HG03378 (cell line): Measurements from ENCODE around the gene SLC10A1.

Source experiments
- ATAC-seq: cut with Tn5 transposase; IDR thresholded peaks from one replicate; pipeline ENCODE4 v1.9.1; 2021; ENCODE audit warnings: mild to moderate bottlenecking, moderate library complexity; ENCODE audit not compliant: unreplicated experiment

Gene SLC10A1

GRCh38 chr14:69811227-69811867 lies 14.3 kb upstream of the SLC10A1 start:
- ATAC-seq = no peak

DNA sequence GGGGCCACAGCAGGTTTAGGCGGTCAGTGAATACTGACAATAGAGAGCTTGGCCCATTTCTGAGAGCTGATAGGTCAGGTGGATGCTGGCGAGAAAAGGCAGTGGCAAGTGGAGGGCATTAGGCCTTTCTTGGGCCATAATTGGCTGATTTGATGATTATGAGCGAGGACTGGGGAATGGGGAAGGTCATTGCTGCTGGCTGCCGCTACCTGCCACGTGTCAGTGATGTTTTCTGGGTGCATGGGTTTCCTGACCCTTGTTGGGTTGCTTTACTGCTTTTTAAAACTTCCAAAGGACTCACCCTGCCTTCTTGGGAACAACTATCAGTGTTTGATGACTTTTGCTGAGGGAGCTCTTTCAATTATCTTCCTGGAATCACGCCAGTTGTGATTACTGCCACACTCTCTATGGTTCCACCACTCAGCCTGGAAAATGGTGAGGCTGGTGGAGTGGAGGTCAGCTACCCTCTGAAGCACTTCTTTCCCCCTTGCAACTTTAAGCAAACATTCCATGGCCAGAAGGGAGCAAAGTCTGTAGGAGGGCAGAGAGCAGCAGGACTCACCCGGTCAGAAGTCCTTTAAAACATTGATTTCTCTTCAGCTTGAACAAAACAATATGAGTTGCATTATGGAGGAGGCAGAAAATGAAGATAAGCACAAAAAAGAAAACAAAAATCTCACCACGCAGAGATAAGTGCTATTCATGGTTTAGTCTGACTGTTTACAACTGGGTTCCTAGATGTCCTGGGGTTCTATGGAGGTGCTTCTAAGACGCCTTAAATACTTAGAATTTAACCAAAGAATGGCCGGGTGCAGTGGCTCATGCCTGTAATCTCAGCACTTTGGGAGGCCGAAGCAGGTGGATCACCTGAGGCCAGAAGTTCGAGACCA lies 12.1 kb upstream of the SLC10A1 start:
- ATAC-seq = no peak

- no peak for ATAC-seq
Observed at GRCh38 chr14:69807192-69807591, 10.2 kb upstream of the SLC10A1 start.

DNA sequence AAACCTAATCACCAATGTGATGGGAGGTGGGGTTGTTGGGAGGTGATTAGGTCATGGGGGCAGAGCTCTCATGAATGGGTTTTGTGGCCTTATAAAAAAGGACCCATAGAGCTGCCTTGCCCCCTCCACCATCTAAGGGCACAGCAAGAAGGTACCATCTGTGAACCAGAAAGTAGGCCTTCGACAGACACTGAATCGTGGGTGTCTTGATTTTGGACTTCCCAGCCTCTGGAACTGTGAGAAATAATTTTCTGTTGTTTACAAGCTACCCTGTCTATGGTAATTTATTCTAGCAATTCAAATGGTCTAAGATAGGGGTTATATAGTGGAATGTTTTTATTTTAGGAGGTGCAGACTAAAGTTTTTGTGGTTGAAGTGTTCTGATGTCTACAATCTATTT lies 7.9 kb upstream of the SLC10A1 start:
- no peak for ATAC-seq

DNA sequence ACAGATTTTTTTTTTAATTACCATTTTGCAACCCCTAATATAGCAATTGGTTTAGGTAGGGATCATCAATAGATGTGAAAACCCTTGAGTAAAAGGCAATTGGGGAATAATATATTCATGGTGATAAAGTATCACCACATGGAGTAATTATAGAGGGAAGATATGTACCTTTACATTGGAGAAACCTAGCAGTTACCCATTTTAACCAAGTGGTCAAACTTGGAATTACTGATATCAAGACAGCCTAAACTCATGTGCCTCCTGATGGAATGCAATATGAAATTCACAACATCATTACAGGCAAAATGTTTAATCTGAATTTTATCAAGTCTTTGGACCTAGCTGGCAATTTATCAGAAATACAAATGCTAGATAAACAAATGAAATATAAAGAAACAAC lies 6.7 kb upstream of the SLC10A1 start:
- ATAC-seq = no peak

- ATAC-seq = no peak
Observed at GRCh38 chr14:69798339-69798735, 1.3 kb upstream of the SLC10A1 start.

DNA sequence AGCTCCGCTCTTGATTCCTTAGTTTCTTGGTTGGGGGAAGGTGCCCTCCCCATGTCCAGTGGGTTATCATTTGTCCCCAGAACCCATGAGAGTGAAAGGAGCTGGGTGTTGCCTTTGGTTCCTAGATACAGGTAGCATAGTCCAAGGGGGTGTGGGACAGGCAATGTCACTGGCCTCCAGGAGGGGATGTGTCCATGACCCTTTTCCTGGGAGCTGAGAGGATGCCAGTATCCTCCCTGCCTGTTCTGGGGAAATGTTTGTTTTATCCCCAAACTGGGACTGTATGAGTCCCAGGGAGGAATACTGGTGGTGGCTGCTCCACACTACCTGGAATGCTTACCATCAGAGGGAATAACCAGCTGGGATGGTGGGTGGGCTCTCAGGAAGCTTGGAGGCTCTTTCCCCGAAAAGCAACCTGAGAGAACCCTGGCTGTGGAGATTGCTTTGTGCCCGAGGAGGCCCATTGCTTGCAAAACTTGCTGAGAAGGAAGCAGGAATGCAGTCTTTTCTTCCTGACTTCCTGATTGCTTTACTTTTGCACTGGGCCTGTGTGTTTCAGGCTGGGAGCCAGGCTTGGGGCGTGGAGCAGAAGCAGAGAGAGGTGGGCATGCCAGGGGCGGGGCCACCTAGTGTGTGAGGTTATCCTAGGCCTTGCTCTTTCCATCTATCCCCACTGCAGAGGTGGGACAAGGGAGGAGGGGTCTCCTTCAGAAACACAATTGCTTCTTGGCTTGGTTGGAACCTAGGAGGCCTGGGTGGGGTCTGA lies 715 bp upstream of the SLC10A1 start:
- no peak for ATAC-seq

DNA sequence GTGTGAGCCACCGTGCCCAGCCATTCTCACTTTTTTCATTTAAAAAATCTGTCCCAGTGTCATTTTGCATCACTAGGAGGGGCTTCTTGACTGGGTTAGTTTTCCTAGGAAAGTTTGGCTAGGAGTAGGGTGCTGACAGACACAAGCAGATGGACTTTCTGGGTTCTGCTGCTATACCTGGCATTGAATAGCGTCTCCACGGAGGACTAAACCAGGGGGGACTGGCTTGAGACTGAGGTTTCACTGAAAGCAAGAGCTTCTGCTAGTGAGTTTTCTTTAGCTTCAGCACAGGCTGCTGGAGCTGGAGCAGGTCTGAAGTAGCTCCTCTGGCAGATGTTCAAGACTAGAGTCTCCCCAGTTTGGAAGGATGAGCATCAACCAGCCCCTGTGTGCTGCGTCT lies 1.4 kb downstream of the SLC10A1 start:
- no peak for ATAC-seq

- no peak for ATAC-seq
Observed at GRCh38 chr14:69794791-69795190, 2.2 kb downstream of the SLC10A1 start.

GRCh38 chr14:69792887-69793421 lies 4.1 kb downstream of the SLC10A1 start:
- ATAC-seq = no peak

- no peak for ATAC-seq
Observed at GRCh38 chr14:69789118-69789640, 7.9 kb downstream of the SLC10A1 start.

GRCh38 chr14:69786603-69787002 lies 10.4 kb downstream of the SLC10A1 start:
- ATAC-seq = no peak

- no peak for ATAC-seq
Observed at GRCh38 chr14:69784942-69785341, 12.1 kb downstream of the SLC10A1 start.

DNA sequence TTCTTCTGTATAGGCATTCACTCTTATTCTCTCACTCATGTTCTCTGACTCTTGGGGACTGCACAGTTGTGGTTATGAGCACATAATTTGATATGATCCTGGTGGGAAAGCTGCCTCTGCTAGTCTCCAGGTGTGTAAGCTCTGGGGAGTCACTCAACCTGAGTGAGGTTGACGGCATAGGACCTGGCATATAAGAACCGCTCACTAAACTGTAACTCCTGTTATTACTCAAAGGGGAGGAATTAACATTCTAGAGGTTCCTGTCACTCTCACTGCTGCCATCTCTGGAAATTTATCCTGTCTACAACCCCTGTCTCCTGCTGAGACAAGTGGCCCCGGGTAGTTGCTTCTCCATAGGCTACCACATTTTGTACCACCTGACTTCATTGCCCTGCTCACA lies 16.1 kb downstream of the SLC10A1 start:
- no peak for ATAC-seq

- ATAC-seq = no peak
Observed at GRCh38 chr14:69780092-69780491, 16.9 kb downstream of the SLC10A1 start.

DNA sequence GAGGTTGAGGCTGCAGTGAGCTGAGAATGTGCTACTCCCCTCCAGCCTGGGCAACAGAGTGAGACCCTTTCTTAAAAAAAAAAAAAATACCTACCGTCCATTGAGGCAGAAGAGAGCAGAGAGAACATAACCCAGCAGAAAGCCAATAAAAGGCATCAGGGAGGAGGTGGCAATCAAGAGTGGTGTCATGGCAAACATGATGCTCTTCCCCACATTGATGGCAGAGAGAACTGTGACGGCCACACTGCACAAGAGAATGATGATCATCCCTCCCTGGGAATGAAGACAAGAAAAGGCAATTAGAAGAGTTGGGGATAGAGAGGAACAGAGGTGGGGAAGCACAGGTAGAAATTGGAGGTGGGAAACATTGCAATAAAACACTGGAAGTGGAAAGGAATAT lies 18.0 kb downstream of the SLC10A1 start:
- no peak for ATAC-seq

DNA sequence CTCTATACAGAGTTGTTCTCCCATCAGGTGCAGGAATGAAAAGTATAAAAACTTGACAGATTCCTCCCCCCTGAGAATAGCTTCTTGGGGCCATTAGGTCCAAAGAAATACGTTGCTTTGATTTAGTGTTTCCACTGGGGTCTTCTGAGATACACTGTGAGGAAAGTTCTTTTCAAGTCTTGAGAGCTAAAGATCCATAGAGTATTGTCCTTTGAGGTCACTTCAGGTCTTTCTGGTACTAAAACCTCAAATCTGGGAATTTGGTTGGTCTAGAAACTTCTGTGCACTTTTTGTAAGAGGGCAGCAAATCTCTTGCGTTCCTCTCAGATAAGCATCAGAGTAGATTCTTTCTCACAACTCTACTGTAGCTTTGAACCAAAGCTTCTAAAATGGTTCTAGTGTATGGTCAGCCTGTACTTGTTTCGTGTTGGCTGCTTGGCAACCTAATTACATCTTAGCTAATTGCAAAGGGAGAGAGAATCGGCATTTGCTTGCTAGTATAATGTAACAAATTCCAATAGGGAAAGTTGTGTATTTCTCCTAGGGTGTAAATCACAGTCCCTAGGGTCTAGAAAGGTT lies 20.1 kb downstream of the SLC10A1 start:
- no peak for ATAC-seq

DNA sequence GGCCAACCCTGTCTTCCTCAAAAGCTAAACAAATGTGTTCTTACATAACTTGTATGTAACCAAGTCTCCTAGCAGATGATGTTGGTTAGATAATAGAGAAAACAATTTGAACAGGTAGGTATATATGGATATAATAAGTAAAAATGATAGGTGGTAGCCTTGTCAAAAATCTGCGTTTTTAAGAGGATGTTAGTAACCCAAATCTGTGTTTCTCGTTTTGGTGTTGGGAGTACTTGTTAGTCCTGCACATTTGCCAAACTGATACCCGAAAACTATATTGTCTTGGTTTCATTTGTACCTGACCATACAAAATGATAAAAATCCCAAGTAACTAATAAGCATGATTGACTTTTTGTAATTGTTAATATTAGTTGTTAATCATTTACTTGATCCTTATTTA lies 22.0 kb downstream of the SLC10A1 start:
- no peak for ATAC-seq

DNA sequence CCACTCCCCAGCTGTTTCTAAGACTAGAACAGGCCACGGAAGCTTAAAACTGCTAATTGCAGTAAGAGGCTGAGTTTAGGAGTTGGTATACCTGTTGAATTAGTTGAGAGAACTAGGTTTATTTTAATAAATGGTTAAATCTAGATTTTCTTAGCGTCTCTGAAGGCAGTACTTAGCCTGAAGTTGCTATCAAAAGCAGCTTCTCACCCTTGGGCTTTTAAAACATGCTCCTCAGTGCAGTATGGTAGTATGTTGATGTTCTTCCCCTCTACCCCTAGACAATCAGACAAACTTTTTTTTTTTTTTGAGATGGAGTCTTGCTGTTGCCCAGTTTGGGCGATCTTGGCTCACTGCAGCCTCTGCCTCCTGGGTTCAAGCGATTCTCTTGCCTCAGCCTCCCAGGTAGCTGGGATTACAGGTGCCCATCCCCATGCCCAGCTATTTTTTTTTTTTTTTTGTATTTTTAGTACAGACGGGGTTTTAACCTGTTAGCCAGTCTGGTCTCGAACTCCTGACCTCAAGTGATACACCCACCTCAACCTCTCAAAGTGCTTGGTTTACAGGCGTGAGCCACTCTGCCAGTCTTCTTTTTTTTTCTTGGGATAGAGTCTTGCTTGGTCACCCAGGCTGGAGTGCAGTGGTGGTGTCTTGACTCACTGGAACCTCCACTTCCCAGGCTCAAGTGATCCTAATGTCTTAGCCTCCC lies 23.3 kb downstream of the SLC10A1 start:
- ATAC-seq = no peak
